HG03039 (cell line): ENCODE data around the gene SMAD5.
A peak's percentile ranks its signal among the peaks of the same experiment; 100 is the strongest.

ENCODE experiments used
- ATAC-seq: cut with Tn5 transposase; IDR thresholded peaks from one replicate; pipeline ENCODE4 v1.9.1; 2021; ENCODE audit warnings: mild to moderate bottlenecking, moderate library complexity; ENCODE audit not compliant: unreplicated experiment

SMAD5 gene

DNA sequence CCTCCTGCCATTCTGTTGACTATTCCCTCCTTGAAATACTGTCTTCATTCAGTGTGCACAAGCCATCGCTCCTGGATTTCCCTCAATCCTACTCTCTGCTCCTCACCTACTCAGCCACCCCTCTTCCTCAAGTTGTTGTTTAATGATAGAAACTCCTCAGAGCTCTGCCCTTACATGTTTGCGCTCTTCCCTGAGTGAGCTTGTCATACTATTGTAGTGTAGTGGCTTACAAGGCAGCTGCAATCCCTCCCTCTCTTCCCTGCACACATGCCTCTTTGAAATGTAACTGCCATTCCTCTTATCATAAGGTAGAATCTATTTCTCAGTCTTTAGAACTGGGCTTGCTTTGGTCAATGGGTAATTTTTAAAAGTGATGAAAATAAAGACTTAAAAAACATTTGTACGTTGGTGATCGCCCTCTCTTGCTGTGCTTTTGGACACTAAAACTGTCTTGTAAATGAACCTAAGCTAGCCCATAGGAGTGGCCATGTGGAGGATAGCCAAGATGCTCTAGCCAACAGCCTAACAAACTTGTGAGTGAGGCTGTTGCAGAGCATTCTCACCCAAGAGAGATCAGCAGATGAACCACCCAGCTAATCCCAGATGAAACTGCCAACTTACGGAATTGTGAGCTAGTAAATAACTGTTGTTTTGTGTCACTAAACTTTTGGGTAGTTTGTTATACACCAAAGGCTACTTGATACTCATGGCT is 18.1 kb upstream of the SMAD5 start:
- no peak for ATAC-seq

DNA sequence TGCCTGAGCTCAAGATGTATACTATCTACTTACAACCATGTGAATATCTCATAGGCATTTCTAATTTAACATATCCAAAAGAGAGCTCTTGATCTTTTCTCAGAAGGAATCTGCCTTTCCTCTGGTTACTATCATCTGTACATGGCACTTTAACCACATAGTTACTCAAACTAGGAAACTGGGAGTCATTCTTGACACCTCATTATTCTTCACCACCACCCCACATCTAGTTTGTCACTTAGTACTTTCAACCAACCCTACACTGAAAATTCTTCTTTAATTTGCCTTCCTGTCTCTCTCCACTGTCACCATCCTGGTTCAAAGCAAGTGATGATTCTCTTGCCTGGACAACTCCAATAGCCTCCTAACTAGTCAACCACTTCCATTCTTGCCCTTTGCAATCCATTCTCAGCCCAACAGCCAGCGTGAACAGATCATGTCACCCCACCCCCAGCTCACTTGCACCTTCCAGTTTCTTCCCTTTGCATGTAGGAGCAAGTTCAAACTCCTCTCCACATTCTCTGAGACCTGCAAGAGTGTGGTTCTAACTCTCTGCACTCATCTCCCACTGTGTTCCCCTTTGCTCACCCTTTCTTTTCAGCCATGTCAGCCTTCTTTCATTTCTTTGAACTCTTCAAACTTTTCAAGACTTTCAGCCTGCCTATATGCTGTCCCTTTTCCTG is 17.3 kb upstream of the SMAD5 start:
- no peak for ATAC-seq

DNA sequence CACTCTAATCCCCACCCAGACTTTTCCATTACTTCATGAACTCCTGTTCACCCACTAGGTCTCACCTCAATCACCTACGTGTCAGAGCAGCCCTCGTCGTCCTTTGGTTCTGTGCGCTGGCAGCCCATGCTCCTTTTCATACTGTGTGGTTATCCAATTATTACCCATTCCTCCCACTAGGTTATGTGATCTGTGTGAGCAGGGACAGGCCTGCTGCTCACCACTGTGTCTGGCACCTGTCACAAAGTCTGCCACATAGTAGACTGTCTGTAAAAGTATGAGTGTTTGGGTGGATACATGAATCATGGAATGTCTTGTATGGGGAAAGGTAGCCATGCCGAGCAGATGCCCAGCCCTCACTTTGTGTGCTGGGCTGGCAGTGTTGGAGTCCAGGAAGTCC is 12.1 kb upstream of the SMAD5 start:
- ATAC-seq, result no peak

DNA sequence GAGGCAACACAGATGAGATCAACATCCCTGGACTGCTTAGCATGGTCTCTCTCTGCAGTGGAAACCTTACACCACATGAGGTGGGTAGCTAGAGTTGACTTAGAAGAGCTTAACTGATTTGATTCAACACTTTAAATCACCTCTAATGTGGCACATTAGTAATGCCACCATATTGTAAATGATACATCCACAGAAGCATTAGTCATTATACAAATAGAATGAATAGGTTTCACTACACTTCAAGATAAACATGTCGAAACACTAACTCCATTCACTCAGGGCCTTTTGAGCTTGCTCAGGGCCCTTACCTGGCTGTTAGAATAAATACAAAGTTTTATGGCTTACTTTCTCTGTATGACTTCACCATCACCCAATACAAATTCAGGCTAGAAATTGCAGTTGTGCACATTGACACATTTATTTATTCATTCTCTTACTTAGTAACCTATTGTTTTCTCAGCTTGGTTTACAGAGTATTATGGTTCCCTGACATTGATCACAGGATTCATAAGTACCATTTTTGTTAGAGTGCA is 9.3 kb upstream of the SMAD5 start:
- no peak for ATAC-seq

DNA sequence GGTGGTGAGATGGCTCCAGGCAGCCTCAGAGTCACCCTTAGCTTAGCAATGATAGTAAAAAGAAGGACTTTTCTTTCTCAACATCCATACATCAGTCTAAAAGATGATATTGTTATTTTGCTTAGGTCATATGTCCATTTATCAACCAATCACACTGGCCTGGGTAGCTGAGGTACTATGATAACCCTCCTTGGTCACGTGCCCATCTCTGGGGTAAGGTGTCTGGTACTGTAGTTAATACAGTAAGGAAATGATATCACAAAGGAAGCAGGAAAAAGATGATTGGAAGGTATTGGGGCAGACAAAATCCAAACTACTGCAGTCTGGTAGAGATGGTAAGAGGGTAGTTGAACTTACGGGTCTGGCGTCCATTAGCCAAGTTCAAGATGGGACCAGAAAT is 5.1 kb upstream of the SMAD5 start:
- no peak for ATAC-seq

DNA sequence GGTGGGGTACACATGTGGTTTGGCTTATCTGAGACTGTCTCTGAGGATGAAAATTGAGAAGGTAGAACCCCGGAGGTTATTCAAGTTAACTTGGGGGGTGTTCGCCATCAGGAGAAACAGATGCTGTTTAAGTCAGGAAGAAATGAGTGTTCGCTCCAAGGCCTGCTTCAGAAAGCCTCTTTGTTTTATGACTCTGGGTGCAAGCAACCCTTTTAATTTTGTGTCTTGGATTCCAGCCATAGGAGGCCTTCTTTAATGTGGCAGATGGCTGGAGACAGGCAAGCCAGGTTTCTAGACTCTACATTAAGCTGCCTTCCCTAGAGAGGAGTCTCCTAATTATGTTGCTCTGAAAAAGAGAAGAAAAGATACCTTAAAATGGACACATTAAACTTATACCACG is 4.2 kb upstream of the SMAD5 start:
- ATAC-seq, result no peak

DNA sequence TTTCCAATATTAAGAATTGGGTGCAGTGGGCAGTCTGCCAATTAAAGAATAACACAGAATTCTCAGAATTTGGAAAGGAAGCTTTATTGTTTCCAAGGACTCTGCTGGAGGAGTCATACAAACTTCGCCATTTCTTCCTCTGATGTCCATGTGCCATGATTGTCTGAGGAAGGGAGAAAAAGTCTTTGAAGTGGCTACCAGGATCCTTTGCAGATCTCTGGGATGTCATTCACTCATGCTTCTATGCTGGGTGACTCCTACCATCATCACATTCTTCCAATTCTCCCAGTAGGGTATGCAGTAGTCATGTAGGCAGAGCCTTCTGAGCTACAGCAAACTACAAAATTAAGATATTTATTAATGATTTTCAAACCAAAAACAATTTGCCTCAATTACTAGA is 3.2 kb upstream of the SMAD5 start:
- ATAC-seq, result no peak

DNA sequence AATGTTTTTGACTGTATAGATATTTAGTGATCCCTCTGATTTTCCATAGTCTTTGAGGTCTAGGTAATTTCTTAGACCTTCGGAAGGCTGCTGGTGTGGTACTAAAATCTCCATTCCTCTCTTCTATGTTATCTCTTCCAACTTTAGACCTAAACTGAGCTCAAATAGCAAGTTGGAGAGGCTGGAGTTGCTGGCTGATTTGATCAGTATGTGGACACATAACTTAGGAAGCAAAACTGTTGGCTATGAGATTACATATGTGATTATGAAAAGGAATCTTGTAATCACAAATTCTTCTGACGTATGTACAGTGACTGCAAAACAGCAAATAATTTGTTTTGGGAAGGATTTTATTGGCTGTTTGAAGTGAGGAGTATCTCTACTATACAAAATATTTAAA is 2.1 kb upstream of the SMAD5 start:
- no peak for ATAC-seq

DNA sequence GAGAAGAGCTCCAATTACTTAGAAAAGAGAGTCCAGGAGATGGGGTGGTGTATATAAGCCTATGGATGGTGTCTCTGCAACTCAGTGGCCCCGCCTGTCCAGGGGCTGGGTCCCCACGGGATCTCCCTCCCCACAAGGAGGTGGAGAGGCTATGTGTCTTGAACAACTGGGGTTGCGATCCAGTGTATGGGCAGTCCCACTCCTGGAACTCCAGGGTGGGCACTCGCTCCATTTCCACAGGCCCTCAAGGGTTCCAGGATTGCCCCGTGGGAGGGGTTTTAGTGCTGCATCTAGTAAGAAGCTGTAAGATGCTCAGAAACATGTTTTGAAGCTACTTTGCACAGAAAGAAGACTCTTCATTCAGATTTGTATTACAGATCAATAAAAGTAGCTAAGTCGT is 558 bp upstream of the SMAD5 start:
- no peak for ATAC-seq

DNA sequence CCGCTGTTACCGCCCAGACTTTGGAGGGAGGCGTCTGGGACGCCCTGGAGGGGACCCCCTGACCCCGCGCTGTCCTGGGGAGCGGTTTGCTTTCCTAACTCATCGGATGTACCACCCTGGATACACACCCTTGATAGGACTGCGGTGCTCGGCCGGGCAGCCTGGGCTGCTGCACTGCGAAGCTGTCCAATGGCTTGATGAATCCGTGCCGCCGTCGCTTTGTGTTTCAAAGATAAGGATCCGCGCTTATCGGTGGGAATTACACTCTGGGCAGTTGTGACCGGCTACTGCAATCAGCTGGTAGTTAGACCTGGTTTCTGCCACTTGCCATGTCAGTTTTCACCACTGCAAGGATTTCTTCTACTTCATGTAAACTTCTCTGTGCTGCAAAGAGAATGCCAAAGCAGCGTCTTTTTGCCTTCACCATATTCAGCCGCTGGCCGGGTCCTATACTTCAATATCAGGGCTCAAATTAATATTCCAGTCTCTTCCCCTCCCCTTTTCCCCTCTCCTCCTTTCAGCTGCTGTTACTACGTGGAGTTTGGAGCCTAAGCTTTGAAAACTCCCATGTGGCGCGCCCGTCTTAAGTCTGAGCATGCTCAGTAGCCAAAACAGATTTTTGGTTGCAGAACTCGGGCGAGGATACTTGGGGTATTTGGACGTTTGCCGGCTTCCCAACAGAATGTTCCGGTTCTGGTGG is 727 bp downstream of the SMAD5 start:
- ATAC-seq, result no peak

DNA sequence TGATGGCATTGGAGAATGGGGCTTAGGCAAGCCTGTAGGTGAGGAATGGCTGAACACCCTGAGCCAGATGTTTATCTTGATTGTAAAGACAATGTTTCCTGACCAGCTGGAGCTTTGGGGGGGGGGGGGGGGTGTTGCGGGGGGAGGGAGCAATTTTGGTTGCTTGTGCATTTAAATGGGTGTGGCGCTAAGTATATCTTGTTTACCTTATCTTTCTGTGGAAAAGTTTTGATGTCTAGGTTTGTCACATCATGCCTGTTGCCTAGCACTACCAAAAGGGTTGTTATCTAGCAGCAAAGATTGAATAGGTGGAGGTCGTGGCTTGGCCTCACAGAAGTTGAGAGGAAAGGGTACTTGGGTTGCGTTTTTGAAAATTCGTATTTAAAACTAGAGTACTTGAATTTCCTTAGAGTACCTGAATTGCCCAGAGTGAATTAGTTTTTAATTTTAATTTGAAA is 1.3 kb downstream of the SMAD5 start:
- no peak for ATAC-seq

DNA sequence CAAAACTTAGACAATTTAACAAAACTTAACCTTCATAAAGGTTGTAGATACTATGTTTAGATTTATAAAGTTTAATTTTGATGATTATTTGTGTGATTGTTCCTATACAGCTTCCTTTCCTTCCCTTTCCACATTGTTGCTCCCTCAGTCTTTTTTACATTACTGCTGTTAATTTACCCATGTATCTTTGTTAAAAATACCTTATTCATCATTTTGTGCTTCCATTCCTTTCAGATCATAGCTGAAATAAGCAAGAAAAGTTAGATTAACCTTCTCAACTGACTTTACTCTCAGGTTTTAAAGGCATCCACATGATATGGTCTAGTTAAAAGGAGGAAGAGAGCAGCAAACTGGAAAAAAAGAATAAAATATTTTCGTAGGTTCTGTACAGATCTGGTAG is 2.0 kb downstream of the SMAD5 start:
- no peak for ATAC-seq

DNA sequence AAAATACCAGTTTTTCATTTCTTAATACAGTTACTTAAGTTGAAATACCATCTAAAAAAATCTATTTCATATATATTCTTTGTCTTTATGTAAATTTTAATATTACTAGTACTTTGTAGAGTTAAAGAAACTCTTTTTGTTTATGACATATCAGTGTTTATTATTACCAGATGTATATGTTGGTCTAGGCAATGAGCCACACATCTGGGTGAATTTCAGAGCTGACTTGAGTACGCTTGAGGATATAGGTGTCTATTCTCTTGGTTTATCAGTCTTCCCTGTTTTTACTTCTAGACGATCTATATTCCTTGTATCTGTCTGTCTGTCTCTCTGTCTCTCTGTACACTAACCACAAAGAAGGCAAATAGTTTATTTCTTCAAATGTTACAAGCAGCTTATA is 2.9 kb downstream of the SMAD5 start:
- ATAC-seq, result no peak

DNA sequence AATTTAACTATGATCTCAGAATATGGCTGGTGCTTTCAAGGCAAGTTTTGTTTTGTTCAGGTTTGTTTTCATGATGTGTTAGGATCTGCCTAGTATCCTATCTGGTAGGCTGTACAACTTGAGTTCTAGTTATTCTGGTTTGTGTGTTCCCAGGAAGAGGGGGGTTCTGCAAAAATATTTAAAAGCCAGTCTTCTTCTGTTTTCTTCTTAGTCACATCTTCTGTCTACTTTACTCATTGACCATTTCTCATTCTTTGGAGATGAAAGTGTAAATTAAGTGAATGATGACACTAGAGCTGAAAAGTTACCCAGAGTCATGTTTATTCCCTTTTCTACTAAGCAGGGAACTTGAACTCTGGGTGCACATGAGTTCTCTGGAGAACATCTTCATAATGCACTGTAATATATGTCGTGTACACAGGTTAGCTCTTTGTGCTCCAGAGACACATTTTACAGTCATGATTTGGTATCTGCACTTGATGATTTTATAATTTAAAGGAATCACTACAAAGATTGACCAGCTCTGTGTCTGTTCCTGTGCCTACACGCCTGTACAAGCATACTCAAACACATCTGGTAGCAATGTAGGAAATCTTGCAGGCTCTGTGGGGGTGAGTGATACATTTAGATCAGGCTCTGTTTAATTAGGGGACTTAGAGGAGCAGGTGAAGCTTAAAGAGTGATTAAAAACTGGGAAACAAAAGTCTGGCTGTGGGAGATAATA is 5.0 kb downstream of the SMAD5 start:
- ATAC-seq, result no peak

DNA sequence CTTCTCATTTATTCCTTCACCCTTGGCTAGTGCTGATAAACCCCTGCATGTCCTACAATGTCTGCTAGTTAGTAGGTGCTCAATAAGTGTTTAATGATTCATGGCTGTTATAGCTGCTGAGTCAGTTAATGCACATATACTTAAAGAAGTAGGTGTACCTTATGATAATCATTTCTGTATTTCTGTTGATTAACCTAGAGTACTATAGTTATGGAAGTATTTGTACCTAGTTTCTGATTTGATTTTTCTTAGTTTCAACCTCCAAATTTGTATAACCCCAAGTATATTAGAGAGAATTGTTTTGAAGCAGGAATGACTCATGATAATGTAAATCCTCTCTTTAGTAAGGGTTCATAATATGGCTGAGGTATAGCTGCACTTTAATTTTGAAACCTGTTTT is 8.9 kb downstream of the SMAD5 start:
- ATAC-seq, result peak; percentile 76

DNA sequence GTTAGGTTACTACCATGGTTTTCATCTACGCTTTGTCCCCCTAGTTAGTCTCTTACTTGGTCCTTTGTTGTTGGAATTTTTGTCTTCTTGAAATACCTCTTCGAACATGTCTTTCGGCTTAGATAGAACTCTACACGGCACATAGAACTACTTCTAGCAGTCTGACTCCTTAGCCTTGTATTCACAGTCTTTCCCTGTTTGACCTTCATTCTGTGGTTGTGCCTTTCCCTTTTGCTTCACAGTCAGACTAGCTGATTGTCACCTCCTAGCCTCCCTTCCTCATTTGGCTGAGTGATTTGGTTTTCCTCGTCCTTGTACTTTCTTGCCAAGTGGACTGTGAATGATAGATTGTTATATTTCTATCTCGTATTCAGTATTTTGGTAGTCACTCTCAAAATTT is 10.7 kb downstream of the SMAD5 start:
- ATAC-seq, result no peak

DNA sequence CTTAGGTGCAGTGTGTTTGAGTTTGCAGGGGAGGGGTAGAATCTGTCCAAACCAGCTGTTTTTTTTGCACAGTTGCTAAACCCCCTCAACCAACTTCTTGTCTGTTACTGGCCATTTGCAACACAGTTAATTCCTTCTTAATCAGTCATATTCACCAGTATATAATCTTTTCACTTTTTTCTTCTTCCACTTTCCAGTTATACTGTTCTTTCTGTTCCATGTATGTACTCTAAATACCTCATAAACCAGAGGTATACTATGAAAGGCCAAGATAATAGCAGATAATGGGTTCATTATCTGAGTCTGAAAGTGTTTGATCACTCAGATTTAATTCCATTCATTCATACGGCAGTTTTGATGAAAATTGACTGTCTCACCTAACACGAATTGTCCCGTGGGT is 11.1 kb downstream of the SMAD5 start:
- no peak for ATAC-seq

DNA sequence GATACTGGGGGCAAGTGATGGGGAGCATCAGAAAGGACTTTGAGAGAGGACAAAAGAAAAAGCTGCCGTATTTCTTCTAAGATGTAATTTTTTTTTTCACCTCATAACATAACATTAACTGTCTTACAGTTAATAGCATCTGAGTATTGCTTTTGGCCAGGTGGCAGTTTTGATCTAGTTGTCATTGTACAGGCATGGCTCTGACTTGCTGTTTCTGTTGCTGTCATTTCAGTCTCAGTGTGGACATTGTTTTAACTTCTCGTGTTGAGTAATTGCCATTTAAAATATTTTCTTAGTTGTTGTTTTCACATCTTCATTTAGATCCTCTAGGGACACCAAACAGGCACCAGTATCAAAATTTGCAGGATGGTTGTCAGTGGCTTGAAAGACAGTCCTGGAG is 12.4 kb downstream of the SMAD5 start:
- peak; percentile 52 for ATAC-seq

DNA sequence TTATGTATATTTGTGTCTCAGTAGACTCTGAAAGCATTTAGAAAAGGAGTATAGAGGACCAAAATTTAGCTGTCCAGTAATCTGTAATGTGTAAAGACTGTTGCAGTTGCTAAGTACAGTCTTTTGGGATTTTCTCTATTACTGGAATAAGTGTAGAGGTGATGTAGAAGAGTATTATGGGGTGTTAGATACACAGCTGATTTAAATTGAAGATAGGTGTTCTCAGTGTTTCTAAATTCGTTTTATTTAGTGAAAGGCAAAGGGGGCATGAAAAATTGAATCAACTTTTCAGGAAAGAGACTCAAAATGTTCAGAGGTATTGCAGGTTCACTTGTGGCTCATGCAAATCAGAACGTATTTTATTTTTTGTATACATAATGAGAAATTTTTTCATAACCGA is 13.6 kb downstream of the SMAD5 start:
- no peak for ATAC-seq

DNA sequence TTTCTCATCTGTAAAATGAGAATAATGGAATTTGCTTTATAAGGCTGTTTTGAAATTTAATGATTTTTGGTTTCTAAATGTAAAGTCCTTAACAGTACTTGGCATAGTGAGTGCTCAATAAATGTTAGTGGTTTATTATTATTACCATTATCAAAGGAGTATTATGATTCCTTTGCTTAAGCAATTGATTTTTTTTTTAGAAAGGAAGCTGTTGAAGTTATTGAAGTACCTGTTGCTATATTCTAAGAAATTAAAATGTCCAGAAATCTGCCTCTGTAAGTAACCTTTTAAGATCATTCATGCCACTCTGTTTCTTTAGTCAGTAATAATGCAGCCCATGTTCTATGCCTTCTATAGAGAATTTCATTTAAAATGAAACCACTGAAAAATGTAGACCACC is 15.0 kb downstream of the SMAD5 start:
- no peak for ATAC-seq

DNA sequence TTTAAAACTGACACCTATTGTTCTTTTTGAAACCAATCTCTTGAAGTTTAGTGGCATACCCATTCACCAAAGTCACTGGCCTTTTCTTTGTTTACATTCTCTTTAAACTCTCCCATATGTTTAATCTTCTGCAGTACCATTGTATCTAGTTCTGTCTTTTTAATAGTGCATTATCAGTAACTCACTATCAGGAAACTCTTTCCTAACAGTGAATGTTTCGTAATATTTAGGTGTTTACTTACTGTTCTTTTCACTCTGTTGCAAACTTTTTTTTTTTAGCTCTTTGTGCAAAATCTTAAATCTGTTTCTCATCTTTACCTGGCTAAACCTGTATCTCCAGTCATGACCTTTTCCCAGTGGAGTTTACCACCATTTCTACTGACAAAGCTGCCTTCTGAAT is 17.2 kb downstream of the SMAD5 start:
- ATAC-seq, result no peak
